Spinal cord (tissue), 10 donors: ENCODE measurements around the gene EPAS1. TPM values are rescaled to one million over a fixed set of nuclear protein-coding genes. Genes with fewer than 3 reads are reported as not detected.
A peak's percentile ranks its signal among the peaks of the same experiment; 100 is the strongest.

Experiments
- DNase-seq, 6 donors: peaks; one replicate each; pipeline versions ENCODE4 v3.0.0 to v3.0.0-alpha.2; 2013 to 2015; ENCODE audit warnings: low spot score in 6 of 6, low read depth in 4 of 6
- H3K27ac ChIP-seq: one replicate; pipeline ENCODE4 v1.5.1; 2013; ENCODE audit warnings: low read depth, low read length, control low read depth
- H3K27me3 ChIP-seq: one replicate; pipeline ENCODE4 v1.6.1; 2013; ENCODE audit warnings: low read length; ENCODE audit not compliant: control insufficient read depth, insufficient read depth
- H3K36me3 ChIP-seq: one replicate; pipeline ENCODE4 v1.6.1; 2013; ENCODE audit warnings: low read length; ENCODE audit not compliant: control insufficient read depth, insufficient read depth
- H3K4me1 ChIP-seq: one replicate; pipeline ENCODE4 v1.6.1; 2013; ENCODE audit warnings: low read length; ENCODE audit not compliant: control insufficient read depth, insufficient read depth
- H3K4me3 ChIP-seq: one replicate; pipeline ENCODE4 v1.5.1; 2013; ENCODE audit warnings: low read depth, low read length, control low read depth
- H3K9me3 ChIP-seq: one replicate; pipeline ENCODE4 v1.6.1; 2013; ENCODE audit warnings: low read length; ENCODE audit not compliant: control insufficient read depth, insufficient read depth
- WGBS: methylation state at CpG from one replicate; pipeline ENCODE4 v1.1.5; 2013; ENCODE audit warnings: missing lambda C conversion rate; ENCODE audit not compliant: insufficient coverage; 5-methylcytosine and 5-hydroxymethylcytosine counted together
- polyA plus RNA-seq, 2 donors: library from polyadenylated mRNA; unstranded; fragments of 120-200 nt; gene quantifications; one replicate each; pipeline ENCODE4 v1.2.1, GENCODE V29; 2013; ENCODE audit not compliant: insufficient read length in 2 of 2
- total RNA-seq, 2 donors: library from RNA; depleted of rRNA in 1 of 2; stranded (reverse); fragments of 120-200 nt in 1 of 2; fragments of >200 nt in 1 of 2; gene quantifications; one replicate each; pipeline versions ENCODE4 v1.2.3 to v1.2.4, GENCODE V29; 2013 to 2014
- donor health status: healthy.

The EPAS1 gene
- total and polyA plus RNA-seq, 4 donors, result 29.2 to 53.7 (median 45.0) TPM

- Histone ChIP-seq H3K4me1 (no peaks in the 10 kb centered on the region), H3K36me3 (no peaks in the 10 kb centered on the region)
Observed at GRCh38 chr2:46305187-46305586, 8.0 kb downstream of the EPAS1 start.

DNA sequence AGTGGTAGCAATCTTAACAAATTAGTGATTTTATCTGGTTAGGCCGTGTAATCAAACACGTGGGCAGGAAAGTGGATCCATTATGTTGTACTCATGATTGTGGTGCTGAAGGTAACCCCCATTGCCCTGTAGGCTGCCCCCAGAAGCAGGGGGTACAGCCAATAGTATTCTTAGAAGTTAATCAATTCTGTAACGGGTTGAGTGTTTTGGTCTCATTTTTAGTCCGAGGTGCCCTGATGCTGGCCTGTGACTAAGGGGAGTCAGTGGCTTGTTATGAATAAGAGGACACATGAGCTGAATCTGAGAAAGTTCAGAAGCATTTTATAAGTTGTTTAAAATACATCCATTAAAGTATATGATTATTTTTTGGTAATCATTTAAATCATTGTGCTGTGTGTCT, 8.6 kb downstream of the EPAS1 start:
- H3K27ac ChIP-seq, result no peak overlapping the region
- H3K36me3 ChIP-seq, result no peaks in the 10 kb centered on the region
- DNase-seq, result no peak
- no peaks in the 10 kb centered on the region for H3K9me3 ChIP-seq
- H3K27me3 ChIP-seq, result peaks cover 18% of the 10 kb centered on the region
- no peaks in the 10 kb centered on the region for H3K4me1 ChIP-seq
- H3K4me3 ChIP-seq, result no peak overlapping the region
- WGBS, result 77% methylated on average over 2 of the region's 4 CpGs

More at GRCh38 chr2:46305187-46305586, 8.0 kb downstream of the EPAS1 start:
- no peaks in the 10 kb centered on the region for H3K9me3 ChIP-seq
- DNase-seq, result no peak
- 100% methylated on average over 1 of the region's 3 CpGs for WGBS
- H3K27me3 ChIP-seq, result peaks cover 24% of the 10 kb centered on the region
- H3K4me3 ChIP-seq, result no peak overlapping the region
- H3K27ac ChIP-seq, result no peak overlapping the region

DNA sequence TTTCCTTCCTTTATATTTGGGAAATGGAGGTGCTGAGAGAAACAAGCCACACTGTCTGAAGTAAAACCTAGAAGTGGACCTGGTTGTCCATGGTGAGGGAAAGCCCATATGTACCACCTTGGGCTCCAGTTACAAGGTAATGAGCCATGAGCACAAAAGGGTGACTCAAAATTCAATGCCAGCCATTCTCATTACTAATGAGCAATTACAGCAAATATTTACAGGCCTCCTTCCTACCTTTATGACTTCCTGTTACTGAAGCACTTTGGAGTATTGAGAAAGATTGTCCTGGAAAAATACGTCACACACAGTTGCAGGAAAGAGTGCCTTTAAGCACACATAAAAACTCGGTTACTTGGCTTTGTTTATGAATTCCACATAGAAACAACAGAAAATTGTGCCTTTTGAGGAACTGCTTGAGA, 9.1 kb downstream of the EPAS1 start:
- Histone ChIP-seq H3K27me3 (peaks cover 13% of the 10 kb centered on the region), H3K9me3 (no peaks in the 10 kb centered on the region), H3K27ac (no peak overlapping the region), H3K4me1 (no peaks in the 10 kb centered on the region), H3K4me3 (no peak overlapping the region), H3K36me3 (no peaks in the 10 kb centered on the region)
- DNase-seq, result no peak
- WGBS, result no CpG with 5 or more reads among the region's 2 CpGs

GRCh38 chr2:46306988-46307655, 9.9 kb downstream of the EPAS1 start:
- Histone ChIP-seq H3K9me3 (no peaks in the 10 kb centered on the region), H3K27me3 (peaks cover 9% of the 10 kb centered on the region), H3K36me3 (no peaks in the 10 kb centered on the region), H3K27ac (no peak overlapping the region), H3K4me1 (no peaks in the 10 kb centered on the region), H3K4me3 (no peak overlapping the region)
- WGBS, result 89% methylated on average over 5 of the region's 8 CpGs
- no peak for DNase-seq

DNA sequence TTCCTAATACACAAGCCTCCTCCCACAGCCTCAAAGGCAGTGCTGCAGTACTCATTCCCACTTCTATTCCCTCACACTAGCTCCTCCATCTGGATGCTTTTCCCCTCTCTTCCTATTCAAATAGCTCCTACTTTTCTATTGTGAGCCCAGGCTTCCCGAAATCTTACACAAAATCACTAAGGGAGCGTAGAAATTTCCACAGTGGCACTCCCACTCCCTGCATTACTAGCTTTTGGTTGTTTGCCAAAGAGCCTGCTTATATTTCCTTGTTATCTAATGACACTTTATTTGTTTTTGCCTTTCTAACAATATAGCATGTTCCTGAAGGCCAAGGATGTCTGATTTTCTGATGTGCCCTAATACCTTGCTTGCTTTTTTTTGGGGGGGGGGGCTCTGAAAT, 10.9 kb downstream of the EPAS1 start:
- H3K27ac ChIP-seq, result no peak overlapping the region

DNA sequence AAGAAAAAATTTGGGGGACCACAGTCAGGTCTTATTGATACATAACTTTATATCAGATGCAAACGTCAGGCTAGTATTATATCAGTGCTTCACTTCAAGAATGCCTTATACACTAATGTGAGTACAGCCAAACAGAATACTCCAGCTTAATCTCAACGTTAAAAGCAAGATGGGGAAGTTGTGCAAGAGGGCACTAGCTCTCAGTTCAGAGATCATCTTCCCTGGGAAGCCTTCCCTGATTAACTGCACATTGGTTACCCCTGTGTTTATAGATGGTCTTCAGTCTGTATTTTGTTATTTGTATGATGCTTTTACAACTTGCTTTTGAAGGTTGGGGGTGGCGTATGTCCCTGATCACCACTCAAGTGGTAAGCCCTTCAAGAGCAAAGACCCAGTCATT, 11.4 kb downstream of the EPAS1 start:
- Histone ChIP-seq H3K9me3 (no peaks in the 10 kb centered on the region), H3K27ac (no peak overlapping the region), H3K27me3 (peaks cover 2% of the 10 kb centered on the region), H3K4me1 (no peaks in the 10 kb centered on the region), H3K36me3 (no peaks in the 10 kb centered on the region), H3K4me3 (no peak overlapping the region)
- no CpG with 5 or more reads among the region's 3 CpGs for WGBS
- DNase-seq, result no peak

More for the DNA sequence above, 10.9 kb downstream of the EPAS1 start:
- Histone ChIP-seq H3K27me3 (peaks cover 7% of the 10 kb centered on the region), H3K36me3 (no peaks in the 10 kb centered on the region), H3K9me3 (no peaks in the 10 kb centered on the region), H3K4me3 (no peak overlapping the region), H3K4me1 (no peaks in the 10 kb centered on the region)
- peak in 2 of 6 donors; percentile 21 to 42 for DNase-seq
- WGBS, result no CpG with 5 or more reads among the region's 2 CpGs

GRCh38 chr2:46309052-46309953, 12.1 kb downstream of the EPAS1 start:
- Histone ChIP-seq H3K4me3 (no peak overlapping the region), H3K9me3 (no peaks in the 10 kb centered on the region), H3K4me1 (no peaks in the 10 kb centered on the region), H3K36me3 (no peaks in the 10 kb centered on the region), H3K27me3 (peaks cover 2% of the 10 kb centered on the region), H3K27ac (no peak overlapping the region)
- 100% methylated on average over 1 of the region's 3 CpGs for WGBS
- no peak for DNase-seq

DNA sequence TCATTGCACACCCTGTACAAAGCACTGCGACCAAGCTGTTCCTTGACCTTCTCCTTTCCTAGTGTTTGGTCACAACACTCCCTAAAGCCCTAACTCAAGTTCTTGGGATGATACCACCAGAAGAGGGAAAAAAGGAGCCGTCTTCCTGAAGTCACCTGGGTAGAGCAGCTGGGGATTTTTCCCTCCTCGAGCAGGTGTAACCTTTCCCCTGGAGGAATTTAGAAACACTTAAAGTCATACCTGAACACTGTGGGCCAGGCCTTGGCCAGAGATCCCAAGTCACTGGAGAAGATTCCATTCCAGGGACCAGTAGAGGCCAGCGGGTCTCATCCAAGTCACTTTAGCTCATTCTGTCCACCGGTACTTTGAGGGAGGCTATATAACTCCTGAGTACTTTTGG, 13.2 kb downstream of the EPAS1 start:
- 100% methylated on average over 3 of the region's 5 CpGs for whole genome bisulfite sequencing
- H3K36me3 ChIP-seq, result no peaks in the 10 kb centered on the region
- peaks cover 6% of the 10 kb centered on the region for H3K4me1 ChIP-seq
- DNase-seq, result no peak
- no peaks in the 10 kb centered on the region for H3K9me3 ChIP-seq
- no peak overlapping the region for H3K27ac ChIP-seq
- no peaks in the 10 kb centered on the region for H3K27me3 ChIP-seq
- no peak overlapping the region for H3K4me3 ChIP-seq

- Histone ChIP-seq H3K27ac (no peak overlapping the region), H3K27me3 (no peaks in the 10 kb centered on the region), H3K4me1 (peaks cover 10% of the 10 kb centered on the region), H3K9me3 (no peaks in the 10 kb centered on the region), H3K4me3 (no peak overlapping the region), H3K36me3 (no peaks in the 10 kb centered on the region)
- WGBS, result 79% methylated on average over 2 of the region's 6 CpGs
- no peak for DNase-seq
Observed at GRCh38 chr2:46311651-46312223, 14.5 kb downstream of the EPAS1 start.
